ENCODE results near the gene FFAR3. TPM values are rescaled to one million over a fixed set of nuclear protein-coding genes. Genes with fewer than 3 reads are reported as not detected.

The FFAR3 gene
- total RNA-seq (1 to 10 TPM; 1.1 to 1.9 (median 1.5) TPM), polyA plus RNA-seq (under 1 TPM in 1 of 3 donors, not detected in 2; 0.67 TPM)

- intact Hi-C loops (cut with DNase I), result loop anchor here (10.0 kb wide), 1 partner anchor 107 kb away; no protein-coding TSS in a partner anchor
- peak; percentile 67 for DNase-seq
Observed at GRCh38 chr19:35357867-35358573, at the start of gene FFAR3. TSS of gene FFAR3 (plus strand) at chr19:35358460. CDS start at chr19:35358891, 431 bp downstream.

GRCh38 chr19:35308910-35309309 is 49.4 kb upstream of the FFAR3 start:
- intact Hi-C loops (cut with DNase I), result no loop called here

More at GRCh38 chr19:35357867-35358573, at the start of gene FFAR3:
- Histone ChIP-seq H3K27me3 (no peaks in the 10 kb centered on the region), H3K4me1 (peaks cover 0 to 7% (median 0%) of the 10 kb centered on the region in 4 donors), H3K9me3 (no peaks in the 10 kb centered on the region), H3K27ac (no peak within 1 kb of the TSS), H3K36me3 (no peaks in the 10 kb centered on the region), H3K4me3 (no peak within 1 kb of the TSS)
- TF ChIP-seq EP300 (IDR thresholded peaks at IDR 0.05), result no peak
- TF ChIP-seq, protein P1, sequence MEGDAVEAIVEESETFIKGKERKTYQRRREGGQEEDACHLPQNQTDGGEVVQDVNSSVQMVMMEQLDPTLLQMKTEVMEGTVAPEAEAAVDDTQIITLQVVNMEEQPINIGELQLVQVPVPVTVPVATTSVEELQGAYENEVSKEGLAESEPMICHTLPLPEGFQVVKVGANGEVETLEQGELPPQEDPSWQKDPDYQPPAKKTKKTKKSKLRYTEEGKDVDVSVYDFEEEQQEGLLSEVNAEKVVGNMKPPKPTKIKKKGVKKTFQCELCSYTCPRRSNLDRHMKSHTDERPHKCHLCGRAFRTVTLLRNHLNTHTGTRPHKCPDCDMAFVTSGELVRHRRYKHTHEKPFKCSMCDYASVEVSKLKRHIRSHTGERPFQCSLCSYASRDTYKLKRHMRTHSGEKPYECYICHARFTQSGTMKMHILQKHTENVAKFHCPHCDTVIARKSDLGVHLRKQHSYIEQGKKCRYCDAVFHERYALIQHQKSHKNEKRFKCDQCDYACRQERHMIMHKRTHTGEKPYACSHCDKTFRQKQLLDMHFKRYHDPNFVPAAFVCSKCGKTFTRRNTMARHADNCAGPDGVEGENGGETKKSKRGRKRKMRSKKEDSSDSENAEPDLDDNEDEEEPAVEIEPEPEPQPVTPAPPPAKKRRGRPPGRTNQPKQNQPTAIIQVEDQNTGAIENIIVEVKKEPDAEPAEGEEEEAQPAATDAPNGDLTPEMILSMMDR (IDR thresholded peaks at IDR 0.05), result no peak
- WGBS, 2 donors, result 56 to 66% methylated on average over 18 of the region's 18 CpGs

GRCh38 chr19:35309481-35310279 is 48.6 kb upstream of the FFAR3 start:
- no peaks in the 10 kb centered on the region for H3K36me3 ChIP-seq
- intact Hi-C loops (cut with DNase I), result no loop called here
- 81 to 82% methylated on average over 47 of the region's 47 CpGs for WGBS, 2 donors
- H3K27ac ChIP-seq, result peak overlapping the region in 1 of 4 donors; percentile 23
- peaks cover 0 to 40% (median 7%) of the 10 kb centered on the region in 3 donors for H3K27me3 ChIP-seq
- no peak overlapping the region for H3K4me3 ChIP-seq
- no peak for DNase-seq
- no peaks in the 10 kb centered on the region for H3K9me3 ChIP-seq
- H3K4me1 ChIP-seq, result no peaks in the 10 kb centered on the region
- TF ChIP-seq EP300 (IDR thresholded peaks at IDR 0.05), result no peak
- TF ChIP-seq POLR2AphosphoS5 (IDR thresholded peaks at IDR 0.05), result no peak
- no peak for TF ChIP-seq POLR2A (IDR thresholded peaks at IDR 0.05)
- TF ChIP-seq, protein P1 (IDR thresholded peaks at IDR 0.05), result no peak

More at GRCh38 chr19:35308910-35309309, 49.4 kb upstream of the FFAR3 start:
- 81 to 88% methylated on average over 7 of the region's 7 CpGs for WGBS, 2 donors
- Histone ChIP-seq H3K27ac (peak overlapping the region in 1 of 4 donors; percentile 23), H3K4me1 (no peaks in the 10 kb centered on the region), H3K4me3 (no peak overlapping the region), H3K9me3 (no peaks in the 10 kb centered on the region), H3K27me3 (peaks cover 0 to 48% (median 8%) of the 10 kb centered on the region in 3 donors), H3K36me3 (no peaks in the 10 kb centered on the region)
- TF ChIP-seq EP300 (IDR thresholded peaks at IDR 0.05) (no peak), POLR2A (IDR thresholded peaks at IDR 0.05) (no peak), POLR2AphosphoS5 (IDR thresholded peaks at IDR 0.05) (no peak)
- TF ChIP-seq, protein P1 (IDR thresholded peaks at IDR 0.05), result no peak
- no peak for DNase-seq

DNA sequence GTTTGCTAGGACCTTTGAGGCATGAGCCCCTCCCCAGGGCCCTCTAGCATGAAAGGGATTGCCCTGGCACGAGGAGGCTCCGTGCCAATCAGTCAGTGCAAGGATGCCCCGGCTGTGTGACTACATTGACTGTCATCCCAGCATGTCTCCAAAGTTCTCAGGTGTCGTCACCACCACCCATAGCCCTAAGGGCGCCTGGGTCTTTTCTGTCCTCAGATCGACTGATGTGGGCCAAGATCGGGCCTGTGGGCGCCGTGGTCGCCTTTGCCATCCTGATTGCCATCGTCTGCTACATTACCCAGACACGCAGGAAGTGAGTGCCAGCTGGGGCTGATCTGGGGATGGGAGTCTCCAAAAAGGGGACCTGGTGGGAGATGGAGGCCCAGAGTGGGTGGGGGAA is 47.9 kb upstream of the FFAR3 start:
- H3K27me3 ChIP-seq, result peaks cover 0 to 40% (median under 1%) of the 10 kb centered on the region in 3 donors
- DNase-seq, result no peak

More for the DNA sequence above, 47.9 kb upstream of the FFAR3 start:
- Histone ChIP-seq H3K9me3 (no peaks in the 10 kb centered on the region), H3K36me3 (no peaks in the 10 kb centered on the region), H3K4me1 (no peaks in the 10 kb centered on the region), H3K4me3 (no peak overlapping the region), H3K27ac (peak overlapping the region in 1 of 4 donors; percentile 23)
- TF ChIP-seq, protein P1 (IDR thresholded peaks at IDR 0.05), result no peak
- TF ChIP-seq POLR2AphosphoS5 (IDR thresholded peaks at IDR 0.05) (no peak), POLR2A (IDR thresholded peaks at IDR 0.05) (no peak), EP300 (IDR thresholded peaks at IDR 0.05) (no peak)
- intact Hi-C loops (cut with DNase I), result no loop called here
- 74 to 87% methylated on average over 12 of the region's 12 CpGs for WGBS, 2 donors

Data from sigmoid colon (tissue), 7 donors.